ENCODE results near the gene PEF1. TPM values are rescaled to one million over a fixed set of nuclear protein-coding genes. Genes with fewer than 3 reads are reported as not detected.

PEF1 gene
- total RNA-seq, 1 donor from 2014 or later: 69.9 TPM

- DNase-seq (no peak), ATAC-seq (peak; percentile 33)
- Histone ChIP-seq H3K27me3 (no peaks in the 10 kb centered on the region), H3K4me1 (peaks cover 58% of the 10 kb centered on the region), H3K4me3 (no peak overlapping the region), H3K9me3 (no peaks in the 10 kb centered on the region), H3K27ac (no peak overlapping the region), H3K36me3 (peaks cover 21% of the 10 kb centered on the region)
- intact Hi-C loops (cut with DNase I): no loop called here
- no peak for TF ChIP-seq CTCF (IDR thresholded peaks at IDR 0.05)
Observed at GRCh38 chr1:31637915-31638673, 6.6 kb downstream of the PEF1 start.

GRCh38 chr1:31633117-31633516 lies 11.6 kb downstream of the PEF1 start:
- peak; percentile 40 for ATAC-seq
- Histone ChIP-seq H3K4me1 (peaks cover 29% of the 10 kb centered on the region), H3K4me3 (no peak overlapping the region), H3K27ac (no peak overlapping the region), H3K27me3 (no peaks in the 10 kb centered on the region), H3K36me3 (peaks cover 70% of the 10 kb centered on the region), H3K9me3 (no peaks in the 10 kb centered on the region)
- TF ChIP-seq CTCF (IDR thresholded peaks at IDR 0.05): peak; percentile 39
- intact Hi-C loops (cut with DNase I): no loop called here
- DNase-seq: no peak

- no peak overlapping the region for H3K27ac ChIP-seq
- intact Hi-C loops (cut with DNase I): no loop called here
- no peaks in the 10 kb centered on the region for H3K27me3 ChIP-seq
- H3K4me1 ChIP-seq: peaks cover 29% of the 10 kb centered on the region
- no peak overlapping the region for H3K4me3 ChIP-seq
- ATAC-seq (no peak), DNase-seq (no peak)
- no peak for TF ChIP-seq CTCF (IDR thresholded peaks at IDR 0.05)
- peaks cover 71% of the 10 kb centered on the region for H3K36me3 ChIP-seq
- H3K9me3 ChIP-seq: no peaks in the 10 kb centered on the region
Observed at GRCh38 chr1:31632649-31633048, 12.0 kb downstream of the PEF1 start.

- no peak for DNase-seq
- no peak overlapping the region for H3K4me3 ChIP-seq
- peak overlapping the region; percentile 77 for H3K27ac ChIP-seq
- H3K36me3 ChIP-seq: peaks cover 54% of the 10 kb centered on the region
- no peaks in the 10 kb centered on the region for H3K27me3 ChIP-seq
- no peak for TF ChIP-seq CTCF (IDR thresholded peaks at IDR 0.05)
- no peaks in the 10 kb centered on the region for H3K9me3 ChIP-seq
- H3K4me1 ChIP-seq: peaks cover 40% of the 10 kb centered on the region
- intact Hi-C loops (cut with DNase I): no loop called here
- no peak for ATAC-seq
Observed at GRCh38 chr1:31628931-31629556, 15.6 kb downstream of the PEF1 start.

GRCh38 chr1:31627930-31628559 lies 16.6 kb downstream of the PEF1 start:
- ATAC-seq: peak; percentile 86
- peaks cover 40% of the 10 kb centered on the region for H3K4me1 ChIP-seq
- no peak overlapping the region for H3K4me3 ChIP-seq
- DNase-seq: peak; percentile 89
- peak overlapping the region; percentile 77 for H3K27ac ChIP-seq
- no peaks in the 10 kb centered on the region for H3K27me3 ChIP-seq
- intact Hi-C loops (cut with DNase I): no loop called here
- peaks cover 49% of the 10 kb centered on the region for H3K36me3 ChIP-seq
- TF ChIP-seq CTCF (IDR thresholded peaks at IDR 0.05): no peak
- H3K9me3 ChIP-seq: no peaks in the 10 kb centered on the region
